ENCODE data around the gene COLEC11.

COLEC11 gene

GRCh38 chr2:3610881-3611505 lies 16.1 kb downstream of the COLEC11 start:
- TF ChIP-seq FOXM1 (IDR thresholded peaks at IDR 0.05; ENCODE audit: borderline replicate concordance, low read depth) (no peak), EP300 (IDR thresholded peaks at IDR 0.05; ENCODE audit: borderline replicate concordance) (no peak), NFIC (IDR thresholded peaks at IDR 0.05) (no peak), ZBTB7A (IDR thresholded peaks at IDR 0.05; ENCODE audit: low read depth) (no peak)

DNA sequence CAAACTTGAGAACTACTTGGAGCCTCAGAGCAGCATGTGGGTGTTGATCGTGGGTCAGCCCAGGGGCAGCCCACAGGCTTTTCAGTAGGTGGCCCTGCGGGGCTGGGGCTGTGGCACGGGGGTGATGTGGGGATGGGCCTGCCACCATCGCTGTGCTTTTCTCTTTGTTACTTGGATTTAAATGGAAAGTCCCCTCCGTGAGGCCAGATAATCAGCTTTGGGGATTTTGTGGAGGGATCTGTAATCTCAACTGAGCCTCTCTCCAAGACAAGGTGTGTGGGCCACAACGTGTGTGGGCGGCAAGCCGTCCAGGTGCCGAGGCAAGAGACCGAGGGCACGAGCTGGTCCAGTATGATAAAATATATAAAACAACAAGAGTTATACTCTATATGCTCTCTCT lies 16.7 kb downstream of the COLEC11 start:
- no peak for TF ChIP-seq NFIC (IDR thresholded peaks at IDR 0.05)
- TF ChIP-seq TCF12 (IDR thresholded peaks at IDR 0.05; ENCODE audit: low read depth) = no peak
- TF ChIP-seq EGR1 (IDR thresholded peaks at IDR 0.05) = no peak
- no peak for TF ChIP-seq ZBTB7A (IDR thresholded peaks at IDR 0.05; ENCODE audit: low read depth)
- no peak for TF ChIP-seq CREB1 (IDR thresholded peaks at IDR 0.05; ENCODE audit: low read depth)
- no peak for TF ChIP-seq TEAD4 (IDR thresholded peaks at IDR 0.05)

DNA sequence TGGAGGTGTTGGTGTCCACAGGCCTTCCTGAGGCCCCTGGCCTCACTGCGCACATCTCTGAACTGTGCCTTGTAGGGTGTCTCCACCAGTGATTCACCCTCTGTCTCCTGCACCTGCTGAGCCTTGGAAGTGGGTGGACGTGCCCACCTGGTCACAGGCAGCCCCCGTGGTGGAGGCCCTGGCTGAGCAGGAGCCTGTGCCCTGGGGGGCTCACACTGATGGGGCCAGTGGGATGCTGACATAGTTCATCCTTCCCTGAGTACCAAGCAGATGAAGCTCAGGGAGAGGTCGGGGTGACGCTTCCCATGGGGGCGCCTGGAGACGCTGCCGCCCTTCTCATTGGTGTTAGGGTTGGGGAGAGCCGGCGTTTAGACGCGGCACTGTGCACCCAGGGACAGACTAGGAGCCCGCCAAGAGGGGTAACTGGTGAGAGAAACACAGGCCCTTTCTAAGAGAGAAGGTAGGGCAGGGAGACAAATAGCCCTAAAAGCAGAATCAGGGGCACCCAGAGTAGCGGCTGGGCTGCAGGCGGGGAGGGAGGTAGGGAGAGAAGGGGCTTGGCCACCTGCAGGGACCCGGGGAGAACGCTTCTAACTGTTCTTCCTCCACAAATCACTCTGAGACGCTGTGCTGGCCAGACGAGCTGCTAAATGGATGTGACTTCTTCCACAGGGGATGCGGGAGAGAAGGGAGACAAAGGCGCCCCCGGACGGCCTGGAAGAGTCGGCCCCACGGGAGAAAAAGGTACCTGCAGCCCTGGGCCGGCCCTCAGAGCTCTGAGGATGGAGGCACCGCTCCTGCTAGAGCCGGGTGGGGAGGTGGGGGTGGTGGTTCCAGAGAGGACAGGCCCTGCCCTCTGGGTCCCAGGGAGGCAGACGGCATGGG lies 18.0 kb downstream of the COLEC11 start:
- no peak for TF ChIP-seq EGR1 (IDR thresholded peaks at IDR 0.05)
- TF ChIP-seq, protein P1, sequence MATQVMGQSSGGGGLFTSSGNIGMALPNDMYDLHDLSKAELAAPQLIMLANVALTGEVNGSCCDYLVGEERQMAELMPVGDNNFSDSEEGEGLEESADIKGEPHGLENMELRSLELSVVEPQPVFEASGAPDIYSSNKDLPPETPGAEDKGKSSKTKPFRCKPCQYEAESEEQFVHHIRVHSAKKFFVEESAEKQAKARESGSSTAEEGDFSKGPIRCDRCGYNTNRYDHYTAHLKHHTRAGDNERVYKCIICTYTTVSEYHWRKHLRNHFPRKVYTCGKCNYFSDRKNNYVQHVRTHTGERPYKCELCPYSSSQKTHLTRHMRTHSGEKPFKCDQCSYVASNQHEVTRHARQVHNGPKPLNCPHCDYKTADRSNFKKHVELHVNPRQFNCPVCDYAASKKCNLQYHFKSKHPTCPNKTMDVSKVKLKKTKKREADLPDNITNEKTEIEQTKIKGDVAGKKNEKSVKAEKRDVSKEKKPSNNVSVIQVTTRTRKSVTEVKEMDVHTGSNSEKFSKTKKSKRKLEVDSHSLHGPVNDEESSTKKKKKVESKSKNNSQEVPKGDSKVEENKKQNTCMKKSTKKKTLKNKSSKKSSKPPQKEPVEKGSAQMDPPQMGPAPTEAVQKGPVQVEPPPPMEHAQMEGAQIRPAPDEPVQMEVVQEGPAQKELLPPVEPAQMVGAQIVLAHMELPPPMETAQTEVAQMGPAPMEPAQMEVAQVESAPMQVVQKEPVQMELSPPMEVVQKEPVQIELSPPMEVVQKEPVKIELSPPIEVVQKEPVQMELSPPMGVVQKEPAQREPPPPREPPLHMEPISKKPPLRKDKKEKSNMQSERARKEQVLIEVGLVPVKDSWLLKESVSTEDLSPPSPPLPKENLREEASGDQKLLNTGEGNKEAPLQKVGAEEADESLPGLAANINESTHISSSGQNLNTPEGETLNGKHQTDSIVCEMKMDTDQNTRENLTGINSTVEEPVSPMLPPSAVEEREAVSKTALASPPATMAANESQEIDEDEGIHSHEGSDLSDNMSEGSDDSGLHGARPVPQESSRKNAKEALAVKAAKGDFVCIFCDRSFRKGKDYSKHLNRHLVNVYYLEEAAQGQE (IDR thresholded peaks at IDR 0.05; ENCODE audit: low read depth) = no peak
- no peak for TF ChIP-seq ZBTB7A (IDR thresholded peaks at IDR 0.05; ENCODE audit: low read depth)
- TF ChIP-seq TAF1 (IDR thresholded peaks at IDR 0.05; ENCODE audit: low read depth) = no peak
- TF ChIP-seq FOXM1 (IDR thresholded peaks at IDR 0.05; ENCODE audit: borderline replicate concordance, low read depth) = no peak
- TF ChIP-seq TEAD4 (IDR thresholded peaks at IDR 0.05) = no peak
- no peak for TF ChIP-seq MAX (IDR thresholded peaks at IDR 0.05)
- TF ChIP-seq TCF12 (IDR thresholded peaks at IDR 0.05; ENCODE audit: low read depth) = no peak
- TF ChIP-seq YY1 (IDR thresholded peaks at IDR 0.05; ENCODE audit: low read depth) = no peak
- TF ChIP-seq CEBPB (IDR thresholded peaks at IDR 0.05) = no peak
- no peak for TF ChIP-seq RAD21 (IDR thresholded peaks at IDR 0.05; ENCODE audit: low read depth)
- TF ChIP-seq NFIC (IDR thresholded peaks at IDR 0.05) = no peak
- TF ChIP-seq, protein P2, sequence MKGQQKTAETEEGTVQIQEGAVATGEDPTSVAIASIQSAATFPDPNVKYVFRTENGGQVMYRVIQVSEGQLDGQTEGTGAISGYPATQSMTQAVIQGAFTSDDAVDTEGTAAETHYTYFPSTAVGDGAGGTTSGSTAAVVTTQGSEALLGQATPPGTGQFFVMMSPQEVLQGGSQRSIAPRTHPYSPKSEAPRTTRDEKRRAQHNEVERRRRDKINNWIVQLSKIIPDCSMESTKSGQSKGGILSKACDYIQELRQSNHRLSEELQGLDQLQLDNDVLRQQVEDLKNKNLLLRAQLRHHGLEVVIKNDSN (IDR thresholded peaks at IDR 0.05) = no peak
- TF ChIP-seq CREB1 (IDR thresholded peaks at IDR 0.05; ENCODE audit: low read depth) = no peak
- TF ChIP-seq EP300 (IDR thresholded peaks at IDR 0.05; ENCODE audit: borderline replicate concordance) = no peak

DNA sequence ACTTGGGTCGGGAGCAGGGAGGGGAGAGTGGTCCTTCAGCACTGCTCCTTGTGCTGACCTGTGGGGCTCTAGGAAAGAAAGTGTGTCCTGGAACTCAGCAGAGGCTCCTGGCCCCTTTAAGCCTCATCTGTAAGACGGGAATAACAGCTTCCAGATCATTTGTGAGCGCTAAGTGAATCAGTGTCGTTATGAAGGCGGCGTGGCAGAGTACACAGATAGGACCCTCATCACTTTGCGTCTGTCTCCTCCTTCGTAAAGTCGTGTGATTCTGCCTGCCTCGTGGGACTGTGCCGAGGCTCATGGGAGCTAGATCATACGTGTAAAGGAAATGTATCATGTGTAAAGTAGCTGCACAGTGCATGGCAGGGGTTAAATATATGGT lies 18.6 kb downstream of the COLEC11 start:
- no peak for TF ChIP-seq CEBPB (IDR thresholded peaks at IDR 0.05)
- no peak for TF ChIP-seq TEAD4 (IDR thresholded peaks at IDR 0.05)
- TF ChIP-seq RAD21 (IDR thresholded peaks at IDR 0.05; ENCODE audit: low read depth) = no peak
- TF ChIP-seq EGR1 (IDR thresholded peaks at IDR 0.05) = no peak

GRCh38 chr2:3617198-3617890 lies 22.4 kb downstream of the COLEC11 start:
- TF ChIP-seq EP300 (IDR thresholded peaks at IDR 0.05; ENCODE audit: borderline replicate concordance) (no peak), TEAD4 (IDR thresholded peaks at IDR 0.05) (no peak), CEBPB (IDR thresholded peaks at IDR 0.05) (no peak), CREB1 (IDR thresholded peaks at IDR 0.05; ENCODE audit: low read depth) (no peak), NFIC (IDR thresholded peaks at IDR 0.05) (no peak), MAX (IDR thresholded peaks at IDR 0.05) (no peak), EGR1 (IDR thresholded peaks at IDR 0.05) (no peak), FOXM1 (IDR thresholded peaks at IDR 0.05; ENCODE audit: borderline replicate concordance, low read depth) (no peak), ZBTB7A (IDR thresholded peaks at IDR 0.05; ENCODE audit: low read depth) (no peak), RAD21 (IDR thresholded peaks at IDR 0.05; ENCODE audit: low read depth) (no peak), YY1 (IDR thresholded peaks at IDR 0.05; ENCODE audit: low read depth) (no peak), TCF12 (IDR thresholded peaks at IDR 0.05; ENCODE audit: low read depth) (no peak), TAF1 (IDR thresholded peaks at IDR 0.05; ENCODE audit: low read depth) (no peak)
- TF ChIP-seq, protein P2 (IDR thresholded peaks at IDR 0.05) = no peak
- TF ChIP-seq, protein P1 (IDR thresholded peaks at IDR 0.05; ENCODE audit: low read depth) = no peak
